Endodermal cell (in vitro differentiated cells): ENCODE measurements around the gene KIFAP3. TPM values are rescaled to one million over a fixed set of nuclear protein-coding genes. Genes with fewer than 3 reads are reported as not detected.
"Not testable (repeated sequence)": the region's sequence is repeated elsewhere in the genome, so short reads cannot be mapped to it uniquely, and the experiment has no call there.

Experiments used
- DNase-seq: peaks from one replicate; pipeline ENCODE4 v3.0.0-alpha.2; 2017
- H3K27ac ChIP-seq: 2 replicates; pipeline ENCODE4 v1.5.1; 2013; ENCODE audit warnings: mild to moderate bottlenecking, low read depth, low read length, moderate library complexity
- H3K27me3 ChIP-seq: 2 replicates; pipeline ENCODE4 v1.6.1; 2013; ENCODE audit warnings: mild to moderate bottlenecking, low read length, moderate library complexity; ENCODE audit not compliant: insufficient read depth, control insufficient read depth, poor library complexity, severe bottlenecking
- H3K36me3 ChIP-seq: 2 replicates; pipeline ENCODE4 v1.7.0; 2013; ENCODE audit warnings: mild to moderate bottlenecking, low read length, moderate library complexity; ENCODE audit not compliant: control insufficient read depth, insufficient read depth
- H3K4me1 ChIP-seq: one replicate; pipeline ENCODE4 v1.7.0; 2013; ENCODE audit warnings: low read length; ENCODE audit not compliant: control insufficient read depth, insufficient read depth
- H3K4me3 ChIP-seq: 2 replicates; pipeline ENCODE4 v1.5.1; 2013; ENCODE audit warnings: mild to moderate bottlenecking, low read length, moderate library complexity
- H3K9ac ChIP-seq: 2 replicates; pipeline ENCODE4 v1.6.1; 2013; ENCODE audit warnings: mild to moderate bottlenecking, low read length, moderate library complexity; ENCODE audit not compliant: poor library complexity, severe bottlenecking; ENCODE audit errors: extremely low read depth
- H3K9me3 ChIP-seq: 2 replicates; pipeline ENCODE4 v1.6.1; 2013; ENCODE audit warnings: mild to moderate bottlenecking, low read length, moderate library complexity; ENCODE audit not compliant: control insufficient read depth
- H3K27ac Mint-ChIP-seq: 2 replicates; pipeline ENCODE4 v1.8.0; 2020; ENCODE audit warnings: mixed read lengths
- H3K27me3 Mint-ChIP-seq: 2 replicates; pipeline ENCODE4 v1.8.0; 2021; ENCODE audit warnings: mild to moderate bottlenecking, mixed read lengths; ENCODE audit not compliant: insufficient read depth
- H3K36me3 Mint-ChIP-seq: 2 replicates; pipeline ENCODE4 v1.8.0; 2020; ENCODE audit warnings: low read depth, mixed read lengths
- H3K4me1 Mint-ChIP-seq: 2 replicates; pipeline ENCODE4 v1.8.0; 2020; ENCODE audit warnings: mixed read lengths
- H3K4me3 Mint-ChIP-seq: 2 replicates; pipeline ENCODE4 v1.8.0; 2020; ENCODE audit warnings: mild to moderate bottlenecking, moderate library complexity, mixed read lengths
- H3K9me3 Mint-ChIP-seq: 2 replicates; pipeline ENCODE4 v1.8.0; 2020; ENCODE audit warnings: mild to moderate bottlenecking, mixed read lengths
- CTCF ChIP-seq: fragments of 200-600 bp; sonication (generic); conservative IDR thresholded peaks from 2 replicates; pipeline ENCODE4 v1.5.0; 2021; ENCODE audit warnings: antibody characterized with exemption, mild to moderate bottlenecking
- WGBS, 2 experiments: methylation state at CpG; one replicate each; pipeline versions ENCODE4 v1.1.5 to v1.1.7; 2013; ENCODE audit warnings: missing lambda C conversion rate in 2 of 2, mixed read lengths in 1 of 2; ENCODE audit not compliant: insufficient coverage in 1 of 2, insufficient read length in 1 of 2; 5-methylcytosine and 5-hydroxymethylcytosine counted together
- total RNA-seq, 2 donors: library from RNA; stranded (reverse); fragmentation: NEBNext Ultra II Directional in 1 of 2; extraction: Animal tissue kit (Norgen Biotek cat#: 25700) in 1 of 2; gene quantifications; 2 replicates in 1 of 2; 3 replicates in 1 of 2; pipeline ENCODE4 v1.2.1, GENCODE V29; 2021

Gene KIFAP3
- total RNA-seq, 2 donors from 2014 or later, result 8.9 to 14.5 TPM

DNA sequence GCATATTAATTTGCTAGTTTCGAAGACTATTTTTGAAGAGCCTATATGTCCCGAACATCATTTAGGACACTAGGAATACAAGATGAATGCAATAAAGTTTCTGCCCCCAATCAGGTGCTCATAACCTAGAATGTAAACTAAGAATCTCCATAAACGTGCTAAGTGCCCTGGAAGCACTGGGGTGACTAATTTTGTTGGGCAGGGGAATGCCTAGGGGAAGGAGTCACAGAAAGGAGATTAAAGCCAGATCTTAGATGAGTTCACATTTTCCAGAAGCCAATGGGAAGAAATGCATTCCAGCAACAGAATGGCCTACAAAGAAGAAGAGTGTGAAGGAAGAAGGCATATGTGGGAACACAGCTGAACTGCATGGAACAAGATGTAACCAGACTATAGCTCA lies 200.3 kb downstream of the KIFAP3 start:
- Mint-ChIP-seq H3K9me3 (peaks cover 28% of the 10 kb centered on the region), H3K4me3 (no peak overlapping the region), H3K27ac (no peak overlapping the region), H3K4me1 (peaks cover 2% of the 10 kb centered on the region), H3K36me3 (peaks cover 75% of the 10 kb centered on the region), H3K27me3 (no peaks in the 10 kb centered on the region)
- no peak overlapping the region for H3K4me3 ChIP-seq
- TF ChIP-seq CTCF, result no peak
- H3K36me3 ChIP-seq, result peaks cover 72% of the 10 kb centered on the region
- H3K4me1 ChIP-seq, result no peaks in the 10 kb centered on the region
- peaks cover 29% of the 10 kb centered on the region for H3K9me3 ChIP-seq
- WGBS, 2 experiments, result 92 to 93% methylated on average over 3 of the region's 3 CpGs
- no peaks in the 10 kb centered on the region for H3K27me3 ChIP-seq
- no peak overlapping the region for H3K27ac ChIP-seq
- no peak overlapping the region for H3K9ac ChIP-seq
- DNase-seq, result no peak

- no peak overlapping the region for H3K27ac Mint-ChIP-seq
- H3K4me1 Mint-ChIP-seq, result no peaks in the 10 kb centered on the region
- H3K9ac ChIP-seq, result no peak overlapping the region
- no peak for TF ChIP-seq CTCF
- H3K36me3 ChIP-seq, result peaks cover 77% of the 10 kb centered on the region
- H3K9me3 Mint-ChIP-seq, result peaks cover 28% of the 10 kb centered on the region
- no peak overlapping the region for H3K27ac ChIP-seq
- H3K36me3 Mint-ChIP-seq, result peaks cover 77% of the 10 kb centered on the region
- no peak for DNase-seq
- H3K27me3 Mint-ChIP-seq, result no peaks in the 10 kb centered on the region
- no peak overlapping the region for H3K4me3 ChIP-seq
- H3K4me1 ChIP-seq, result no peaks in the 10 kb centered on the region
- 90 to 96% methylated on average over 2 to 3 of the region's 3 CpGs for WGBS, 2 experiments
- peaks cover 29% of the 10 kb centered on the region for H3K9me3 ChIP-seq
- no peak overlapping the region for H3K4me3 Mint-ChIP-seq
- H3K27me3 ChIP-seq, result no peaks in the 10 kb centered on the region
These were observed 200.8 kb downstream of the KIFAP3 start for GRCh38 chr1:169873582-169874199.

DNA sequence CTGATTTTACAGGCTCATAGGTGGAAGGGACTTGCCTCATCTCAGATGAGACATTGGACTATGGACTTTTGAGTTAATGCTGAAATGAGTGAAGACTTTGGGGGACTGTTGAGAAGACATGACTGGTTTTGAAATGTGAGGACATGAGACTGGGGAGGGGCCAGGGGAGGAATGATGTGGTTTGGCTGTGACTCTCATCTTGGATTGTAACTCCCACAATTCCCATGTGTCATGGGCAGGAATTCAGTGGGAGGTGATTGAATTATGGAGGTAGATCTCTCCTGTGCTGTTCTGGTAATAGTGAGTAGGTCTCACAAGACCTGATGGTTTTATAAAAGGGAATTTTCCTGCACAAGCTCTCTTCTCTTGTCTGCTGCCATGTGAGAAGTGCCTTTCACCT lies 201.6 kb downstream of the KIFAP3 start:
- H3K4me1 Mint-ChIP-seq, result no peaks in the 10 kb centered on the region
- no peak overlapping the region for H3K4me3 Mint-ChIP-seq
- H3K9me3 ChIP-seq, result peaks cover 29% of the 10 kb centered on the region
- no peak overlapping the region for H3K27ac ChIP-seq
- TF ChIP-seq CTCF, result no peak
- peaks cover 28% of the 10 kb centered on the region for H3K9me3 Mint-ChIP-seq
- no peaks in the 10 kb centered on the region for H3K27me3 Mint-ChIP-seq
- no peak overlapping the region for H3K27ac Mint-ChIP-seq
- H3K9ac ChIP-seq, result no peak overlapping the region
- peaks cover 82% of the 10 kb centered on the region for H3K36me3 Mint-ChIP-seq
- H3K36me3 ChIP-seq, result peaks cover 85% of the 10 kb centered on the region
- no peaks in the 10 kb centered on the region for H3K27me3 ChIP-seq
- H3K4me1 ChIP-seq, result no peaks in the 10 kb centered on the region
- no peak for DNase-seq
- no peak overlapping the region for H3K4me3 ChIP-seq

GRCh38 chr1:169871988-169872387 lies 202.5 kb downstream of the KIFAP3 start:
- H3K27me3 Mint-ChIP-seq, H3K4me3 ChIP-seq, H3K4me1 ChIP-seq, DNase-seq, H3K27ac Mint-ChIP-seq, H3K4me1 Mint-ChIP-seq, H3K9ac ChIP-seq, H3K4me3 Mint-ChIP-seq, H3K27me3 ChIP-seq, H3K27ac ChIP-seq: not testable (repeated sequence)
- H3K9me3 ChIP-seq, result peaks cover 29% of the 10 kb centered on the region
- Mint-ChIP-seq H3K9me3 (peaks cover 28% of the 10 kb centered on the region), H3K36me3 (peaks cover 80% of the 10 kb centered on the region)
- H3K36me3 ChIP-seq, result peaks cover 87% of the 10 kb centered on the region
- 74 to 92% methylated on average over 2 to 3 of the region's 3 CpGs for WGBS, 2 experiments
